GM12878 (cell line): ENCODE data around the gene TIMD4. TPM values are rescaled to one million over a fixed set of nuclear protein-coding genes. Genes with fewer than 3 reads are reported as not detected.
A peak's percentile ranks its signal among the peaks of the same experiment; 100 is the strongest.

Source experiments
- ATAC-seq: fragments of 200-7000 bp; cut with Tn5 transposase; 3 replicates; pipeline ENCODE4 v1.9.1; 2020; ENCODE audit warnings: mild to moderate bottlenecking, moderate library complexity
- BruUV-seq: library from RNA; stranded (reverse); fragments of 400-500 nt; replicated peaks from 2 replicates; lab custom pipeline; 2021; lab: Mats Ljungman, UMichigan
- CTCF ChIA-PET: fragments of 300-600 bp; sonication (Branson Sonifier 250); formaldehyde crosslinking; extraction: SDS; loops from one replicate; lab custom pipeline; 2021; ENCODE audit warnings: inconsistent platforms; lab: Yijun Ruan, JAX
- POLR2A ChIA-PET: fragments of 350-600 bp; formaldehyde crosslinking; extraction: SDS; loops from one replicate; lab custom pipeline; 2021; ENCODE audit warnings: inconsistent platforms; lab: Charles Lee
- RAD21 ChIA-PET: fragments of 300-600 bp; sonication (Branson Sonifier 250); formaldehyde crosslinking; loops from one replicate; lab custom pipeline; 2023; ENCODE audit warnings: antibody characterized with exemption; ENCODE audit not compliant: unreplicated experiment; lab: Charles Lee
- SMC1A ChIA-PET: fragments of 300-600 bp; sonication (Branson Sonifier 250); formaldehyde crosslinking; loops from one replicate; lab custom pipeline; 2023; ENCODE audit not compliant: unreplicated experiment, uncharacterized antibody; lab: Charles Lee
- DNase-seq: peaks from one replicate; pipeline ENCODE4 v3.0.0-alpha.2; 2011; ENCODE audit warnings: low read depth, low spot score
- FAIRE-seq: peaks from 3 replicates; lab custom pipeline; 2011; peaks lifted over from hg19 to GRCh38; lab: Jason Lieb, UNC
- H2AFZ ChIP-seq: 2 replicates; pipeline ENCODE4 v1.6.0; 2011; ENCODE audit warnings: low read depth, low read length, control low read depth; ENCODE audit not compliant: control insufficient read depth
- H3K27ac ChIP-seq: 2 replicates; pipeline ENCODE4 v1.5.1; 2011; ENCODE audit warnings: control low read depth; ENCODE audit not compliant: control insufficient read depth, insufficient read depth
- H3K27me3 ChIP-seq, 2 experiments: replicated peaks in 1 of 2; 2 replicates each; pipeline versions ENCODE4 v1.6.0 to v1.6.1; 2011; ENCODE audit warnings: low read length in 1 of 2; ENCODE audit not compliant: control insufficient read depth in 2 of 2, insufficient read depth in 2 of 2
- H3K36me3 ChIP-seq, 2 experiments: 2 replicates each; pipeline ENCODE4 v1.5.1; 2011; ENCODE audit warnings: low read length in 1 of 2; ENCODE audit not compliant: control insufficient read depth in 2 of 2, insufficient read depth in 2 of 2
- H3K4me1 ChIP-seq: 2 replicates; pipeline ENCODE4 v1.6.1; 2011; ENCODE audit warnings: mild to moderate bottlenecking, low read length, moderate library complexity, mixed read lengths; ENCODE audit not compliant: control insufficient read depth, insufficient read depth
- H3K4me2 ChIP-seq: 2 replicates; pipeline ENCODE4 v1.6.0; 2011; ENCODE audit warnings: control low read depth; ENCODE audit not compliant: control insufficient read depth, insufficient read depth
- H3K4me3 ChIP-seq: fragments of 200-600 bp; sonication (generic); 2 replicates; pipeline ENCODE4 v1.5.1; 2016
- H3K79me2 ChIP-seq: 2 replicates; pipeline ENCODE4 v1.6.0; 2011; ENCODE audit warnings: low read length; ENCODE audit not compliant: control insufficient read depth, insufficient read depth
- H3K9ac ChIP-seq: 2 replicates; pipeline ENCODE4 v1.8.0; 2011; ENCODE audit warnings: low read length, control low read depth, mixed read lengths; ENCODE audit not compliant: control insufficient read depth, insufficient read depth
- H3K9me3 ChIP-seq: replicated peaks from 3 replicates; pipeline ENCODE4 v1.5.1; 2011; ENCODE audit warnings: mild to moderate bottlenecking, low read length; ENCODE audit not compliant: control insufficient read depth, insufficient read depth
- H4K20me1 ChIP-seq: 2 replicates; pipeline ENCODE4 v1.6.0; 2011; ENCODE audit not compliant: control insufficient read depth, insufficient read depth
- ESRRA ChIP-seq: IDR thresholded peaks from 2 replicates; pipeline ENCODE4 v1.6.1; 2012; ENCODE audit warnings: mild to moderate bottlenecking, low read length, improper control_type of control experiment
- ETV6 ChIP-seq, 2 experiments: fragments of 450-650 bp in 1 of 2; IDR thresholded peaks in 1 of 2; conservative IDR thresholded peaks in 1 of 2; 2 replicates each; pipeline ENCODE4 v1.6.1; 2014; ENCODE audit warnings: antibody characterized with exemption in 1 of 2, borderline replicate concordance in 1 of 2, low read depth in 1 of 2, mild to moderate bottlenecking in 1 of 2, moderate library complexity in 1 of 2
- IKZF1 ChIP-seq: fragments of 450-650 bp; conservative IDR thresholded peaks from 2 replicates; pipeline ENCODE4 v1.6.1; 2017; ENCODE audit warnings: antibody characterized with exemption, mild to moderate bottlenecking
- KLF5 ChIP-seq: fragments of 450-650 bp; IDR thresholded peaks from 2 replicates; pipeline ENCODE4 v1.6.1; 2014; ENCODE audit warnings: mild to moderate bottlenecking; ENCODE audit not compliant: partially characterized antibody
- MEF2A ChIP-seq: IDR thresholded peaks from 2 replicates; pipeline ENCODE4 v1.6.1; 2011; ENCODE audit warnings: low read depth, mild to moderate bottlenecking, low read length, moderate library complexity; ENCODE audit not compliant: insufficient read depth
- MTA2 ChIP-seq: fragments of 450-650 bp; IDR thresholded peaks from 2 replicates; pipeline ENCODE4 v1.6.1; 2016; ENCODE audit warnings: low read depth, mild to moderate bottlenecking, moderate library complexity
- MXI1 ChIP-seq: fragments of 150-350 bp; IDR thresholded peaks from 2 replicates; pipeline ENCODE4 v1.6.1; 2011; ENCODE audit warnings: low read depth, mild to moderate bottlenecking, inconsistent platforms, low read length, improper control_type of control experiment
- PRDM15 ChIP-seq: fragments of 450-650 bp; formaldehyde crosslinking; IDR thresholded peaks from 2 replicates; pipeline ENCODE4 v1.4.0; 2020; ENCODE audit warnings: mild to moderate bottlenecking, moderate library complexity
- RAD51 ChIP-seq: fragments of 450-650 bp; IDR thresholded peaks from 2 replicates; pipeline ENCODE4 v1.6.1; 2016; ENCODE audit warnings: moderate library complexity, mild to moderate bottlenecking, inconsistent platforms
- RELB ChIP-seq: fragments of 450-650 bp; IDR thresholded peaks from 2 replicates; pipeline ENCODE4 v1.6.1; 2017; ENCODE audit warnings: low read depth, mild to moderate bottlenecking, moderate library complexity
- SMAD1 ChIP-seq: fragments of 450-650 bp; IDR thresholded peaks from 2 replicates; pipeline ENCODE4 v1.6.1; 2018; ENCODE audit warnings: mild to moderate bottlenecking, low read depth; ENCODE audit not compliant: partially characterized antibody
- SPI1 ChIP-seq: IDR thresholded peaks from 2 replicates; pipeline ENCODE4 v1.6.1; 2011; ENCODE audit warnings: low read depth, mild to moderate bottlenecking, low read length, moderate library complexity, borderline replicate concordance; ENCODE audit not compliant: insufficient read depth
- SREBF1 ChIP-seq: IDR thresholded peaks from 2 replicates; pipeline ENCODE4 v1.6.1; 2012; ENCODE audit warnings: mild to moderate bottlenecking, low read length
- TCF3 ChIP-seq: IDR thresholded peaks from 2 replicates; pipeline ENCODE4 v1.6.1; 2012; ENCODE audit warnings: low read depth, mild to moderate bottlenecking, low read length, borderline replicate concordance; ENCODE audit not compliant: insufficient read depth
- ZNF207 ChIP-seq: fragments of 450-650 bp; IDR thresholded peaks from 2 replicates; pipeline ENCODE4 v1.6.1; 2014; ENCODE audit warnings: antibody characterized with exemption, mild to moderate bottlenecking, borderline replicate concordance
- WGBS: methylation state at CpG from one replicate; pipeline ENCODE4 v1.1.6; 2016; ENCODE audit warnings: low lambda C conversion rate; ENCODE audit not compliant: insufficient replicate concordance, insufficient coverage; ENCODE audit errors: missing lambda C conversion rate; 5-methylcytosine and 5-hydroxymethylcytosine counted together
- in situ Hi-C: fragments of 300-500 bp; cut with MboI; formaldehyde crosslinking; loops from 9 replicates; pipeline ENCODE4 v1.14.3; 2018; ENCODE audit warnings: mixed read lengths
- intact Hi-C: fragments of 100-400 bp; cut with micrococcal nuclease; formaldehyde crosslinking; loops from one replicate; pipeline ENCODE4 v1.14.2; 2022; ENCODE audit not compliant: unreplicated experiment
- polyA plus RNA-seq, 11 experiments: library from polyadenylated mRNA; depleted of rRNA in 4 of 11; unstranded in 6 of 11; stranded (reverse) in 5 of 11; fragments of >200 nt; fragmentation: Nextera tagmentation in 4 of 11; fragmentation: Illumina TruSeq in 1 of 11; extraction: Ambion mirVana in 4 of 11; extraction: Trizol in 1 of 11; gene quantifications; 1 replicate in 1 of 11; 2 replicates in 10 of 11; pipeline versions ENCODE4 v1.2.1 to v1.2.3, GENCODE V29; 2011 to 2016; ENCODE audit warnings: inconsistent platforms in 2 of 11, missing spikeins in 2 of 11, low read depth in 1 of 11
- total RNA-seq, 4 experiments: library from RNA; depleted of rRNA in 3 of 4; stranded (reverse); fragments of >200 nt in 3 of 4; fragmentation: Illumina TruSeq in 1 of 4; extraction: Trizol in 1 of 4; gene quantifications; 2 replicates each; pipeline versions ENCODE4 v1.2.1 to v1.2.3, GENCODE V29; 2013 to 2021
- TF ChIP-seq, protein P1 (sequence below): IDR thresholded peaks from 2 replicates; pipeline ENCODE4 v1.6.1; 2011; ENCODE audit warnings: borderline replicate concordance, low read depth, mild to moderate bottlenecking, moderate library complexity, low read length; ENCODE audit not compliant: insufficient read depth, poor library complexity, severe bottlenecking

The TIMD4 gene
- total and polyA plus RNA-seq, 10 of the 15 experiments (the other 5 are each of a cell fraction or from before 2014, with no cell fraction given), result 1.3 to 15.4 (median 5.3) TPM

- no peak for FAIRE-seq
- H4K20me1 ChIP-seq, result no peaks in the 10 kb centered on the region
- in situ Hi-C loops (loop anchor here (10.0 kb wide), 1 partner anchor 992 kb away; no protein-coding TSS in a partner anchor), intact Hi-C loops (loop anchor here (5.0 to 10.0 kb wide), 4 partner anchors 90 to 1320 kb away; no protein-coding TSS in a partner anchor)
- WGBS, result 52% methylated on average over 2 of the region's 2 CpGs
- ChIA-PET SMC1A (interaction anchor here (0.7 to 12.0 kb wide), 19 partner anchors 17 to 405 kb away, joined by 3 to 228 read pairs (median 5); partner anchors contain the start of gene MED7), CTCF (interaction anchor here (0.7 to 6.2 kb wide), 21 partner anchors 9 to 993 kb away, joined by 3 to 76 read pairs (median 4); partner anchors contain the start of gene MED7), POLR2A (interaction anchor here (0.8 to 10.1 kb wide), 4 partner anchors 9 to 72 kb away, joined by 3 to 81 read pairs (median 4); no protein-coding TSS in a partner anchor), RAD21 (interaction anchor here (0.6 to 2.1 kb wide), 17 partner anchors 9 to 195 kb away, joined by 3 to 12 read pairs (median 3); partner anchors contain the start of gene HAVCR2)
- H3K9ac ChIP-seq, result no peak overlapping the region
- no peaks in the 10 kb centered on the region for H3K36me3 ChIP-seq
- no peaks in the 10 kb centered on the region; the same call in 2 of the 3 replicates for H3K9me3 ChIP-seq
- H2AFZ ChIP-seq, result no peak overlapping the region
- no peaks in the 10 kb centered on the region for H3K79me2 ChIP-seq
- peaks cover 25% of the 10 kb centered on the region for H3K4me1 ChIP-seq
- no TSS peak for BruUV-seq
- ATAC-seq, result peak; percentile 61
- no peaks in the 10 kb centered on the region for H3K27me3 ChIP-seq
- H3K4me3 ChIP-seq, result no peak overlapping the region
- no peak overlapping the region for H3K4me2 ChIP-seq
- no peak for DNase-seq
- H3K27ac ChIP-seq, result no peak overlapping the region
- TF ChIP-seq ETV6 (conservative IDR thresholded peaks at IDR 0.05 in 1 of 2, IDR thresholded peaks at IDR 0.05 in 1 of 2; ENCODE audit: borderline replicate concordance in 1 of 2, low read depth in 1 of 2), result 0 out of 4 replicates have a peak, but pooled peaks of 1 of the 2 experiments have one; percentile 10
- TF ChIP-seq TCF3, result no peak
- 0 out of 2 replicates have a peak, but pooled peaks have one; percentile 11 for TF ChIP-seq RELB
- 0 out of 2 replicates have a peak, but pooled peaks have one; percentile 19 for TF ChIP-seq IKZF1
- 0 out of 2 replicates have a peak, but pooled peaks have one; percentile 22 for TF ChIP-seq MTA2
- no peak for TF ChIP-seq MXI1
- no peak for TF ChIP-seq SREBF1
- no peak for TF ChIP-seq PRDM15 (CRISPR knock-in tag)
- no peak for TF ChIP-seq RAD51
- TF ChIP-seq ESRRA, result no peak
- TF ChIP-seq, protein P1, sequence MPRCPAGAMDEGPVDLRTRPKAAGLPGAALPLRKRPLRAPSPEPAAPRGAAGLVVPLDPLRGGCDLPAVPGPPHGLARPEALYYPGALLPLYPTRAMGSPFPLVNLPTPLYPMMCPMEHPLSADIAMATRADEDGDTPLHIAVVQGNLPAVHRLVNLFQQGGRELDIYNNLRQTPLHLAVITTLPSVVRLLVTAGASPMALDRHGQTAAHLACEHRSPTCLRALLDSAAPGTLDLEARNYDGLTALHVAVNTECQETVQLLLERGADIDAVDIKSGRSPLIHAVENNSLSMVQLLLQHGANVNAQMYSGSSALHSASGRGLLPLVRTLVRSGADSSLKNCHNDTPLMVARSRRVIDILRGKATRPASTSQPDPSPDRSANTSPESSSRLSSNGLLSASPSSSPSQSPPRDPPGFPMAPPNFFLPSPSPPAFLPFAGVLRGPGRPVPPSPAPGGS, result no peak
- TF ChIP-seq SMAD1, result no peak
- no peak for TF ChIP-seq SPI1
- TF ChIP-seq MEF2A, result no peak
- no peak for TF ChIP-seq ZNF207
- TF ChIP-seq KLF5, result no peak
These were observed 26.1 kb downstream of the TIMD4 start for GRCh38 chr5:156936972-156937371.
